C4-2B (cell line): ENCODE data around the gene KRTAP20-4.

Source experiments
- H3K27ac ChIP-seq: fragments of 450-650 bp; 2 replicates; pipeline ENCODE4 v1.5.1; 2017
- ZFX ChIP-seq: fragments of 450-650 bp; IDR thresholded peaks from 2 replicates; pipeline ENCODE4 v1.6.1; 2017
- TF ChIP-seq, protein P1 (sequence below): fragments of 450-650 bp; conservative IDR thresholded peaks from 2 replicates; pipeline ENCODE4 v1.5.1; 2017; ENCODE audit warnings: mild to moderate bottlenecking

Gene KRTAP20-4

DNA sequence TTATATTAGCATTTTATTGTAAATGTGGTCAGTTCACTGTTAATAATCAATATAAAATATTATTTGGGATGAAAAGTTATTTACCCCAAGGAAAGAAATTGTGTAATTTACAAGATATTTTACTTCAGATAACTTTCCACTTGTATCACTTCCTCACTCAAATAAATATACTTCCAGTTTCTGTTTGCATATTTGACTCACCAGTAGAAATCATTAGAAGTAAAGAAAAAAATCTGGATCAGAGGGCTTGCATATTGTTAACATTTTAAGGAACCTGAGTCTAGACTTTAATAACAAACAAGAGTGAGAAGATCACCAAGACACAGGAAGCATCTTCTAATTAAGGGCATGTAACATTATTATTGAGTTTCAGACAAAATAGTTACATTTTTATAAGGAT lies 347 bp upstream of the KRTAP20-4 start:
- no peak overlapping the region for H3K27ac ChIP-seq

DNA sequence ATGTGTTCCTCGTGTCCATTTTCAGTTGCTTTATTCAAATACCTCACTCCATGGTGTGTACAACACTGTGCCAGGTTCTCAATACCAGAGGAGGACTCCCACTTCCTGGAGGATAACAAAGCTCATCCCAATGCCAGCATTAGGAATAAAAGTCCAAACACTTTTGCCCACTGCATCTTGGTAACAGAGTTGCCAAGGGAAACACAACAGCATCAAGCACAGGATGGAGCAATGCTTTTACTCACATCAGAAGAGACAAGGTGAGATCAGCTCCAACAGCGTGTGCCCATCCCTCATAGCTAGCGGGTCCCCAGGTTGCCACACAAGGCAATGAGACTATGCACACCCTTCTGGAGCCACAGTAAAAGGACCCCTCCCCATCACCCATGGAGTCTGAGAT lies 2.9 kb downstream of the KRTAP20-4 start:
- TF ChIP-seq ZFX = no peak
- TF ChIP-seq, protein P1, sequence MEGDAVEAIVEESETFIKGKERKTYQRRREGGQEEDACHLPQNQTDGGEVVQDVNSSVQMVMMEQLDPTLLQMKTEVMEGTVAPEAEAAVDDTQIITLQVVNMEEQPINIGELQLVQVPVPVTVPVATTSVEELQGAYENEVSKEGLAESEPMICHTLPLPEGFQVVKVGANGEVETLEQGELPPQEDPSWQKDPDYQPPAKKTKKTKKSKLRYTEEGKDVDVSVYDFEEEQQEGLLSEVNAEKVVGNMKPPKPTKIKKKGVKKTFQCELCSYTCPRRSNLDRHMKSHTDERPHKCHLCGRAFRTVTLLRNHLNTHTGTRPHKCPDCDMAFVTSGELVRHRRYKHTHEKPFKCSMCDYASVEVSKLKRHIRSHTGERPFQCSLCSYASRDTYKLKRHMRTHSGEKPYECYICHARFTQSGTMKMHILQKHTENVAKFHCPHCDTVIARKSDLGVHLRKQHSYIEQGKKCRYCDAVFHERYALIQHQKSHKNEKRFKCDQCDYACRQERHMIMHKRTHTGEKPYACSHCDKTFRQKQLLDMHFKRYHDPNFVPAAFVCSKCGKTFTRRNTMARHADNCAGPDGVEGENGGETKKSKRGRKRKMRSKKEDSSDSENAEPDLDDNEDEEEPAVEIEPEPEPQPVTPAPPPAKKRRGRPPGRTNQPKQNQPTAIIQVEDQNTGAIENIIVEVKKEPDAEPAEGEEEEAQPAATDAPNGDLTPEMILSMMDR = no peak
- H3K27ac ChIP-seq = no peak overlapping the region

More for the DNA sequence above, 347 bp upstream of the KRTAP20-4 start:
- TF ChIP-seq, protein P1 = no peak
- no peak for TF ChIP-seq ZFX

DNA sequence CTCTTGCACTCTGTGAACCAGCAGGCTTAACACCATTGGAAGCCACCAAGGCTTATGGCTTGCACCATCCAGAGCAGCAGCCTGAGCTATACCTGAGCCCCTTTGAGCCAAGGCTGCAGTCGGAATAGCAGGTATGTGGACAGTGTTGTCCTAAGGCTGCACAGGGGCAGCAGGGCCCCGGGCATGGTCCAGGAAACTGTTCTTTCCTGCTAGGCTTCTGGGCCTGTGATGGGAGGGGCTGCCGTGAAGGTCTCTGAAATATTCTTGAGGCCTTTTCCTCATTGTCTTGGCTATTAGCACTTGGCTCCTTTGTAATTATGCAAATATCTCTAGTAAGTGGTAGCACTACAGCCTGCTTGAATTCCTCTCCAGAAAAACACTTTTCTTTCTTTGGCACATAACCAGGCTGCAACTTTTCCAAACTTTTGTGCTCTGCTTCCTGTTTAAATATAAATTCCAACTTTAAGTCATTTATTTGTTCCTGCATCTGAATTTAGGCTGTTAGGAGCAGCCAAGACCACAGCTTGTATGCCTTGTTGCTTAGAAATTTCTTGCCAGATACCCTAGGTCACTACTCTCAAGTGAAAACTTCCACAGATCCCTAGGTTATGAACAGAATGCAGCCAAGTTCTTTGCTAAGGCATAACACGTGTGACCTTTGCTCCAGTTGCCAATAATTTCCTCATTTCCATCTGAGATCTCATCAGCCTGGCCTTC lies 5.2 kb downstream of the KRTAP20-4 start:
- TF ChIP-seq ZFX = no peak
- TF ChIP-seq, protein P1 = no peak
- no peak overlapping the region for H3K27ac ChIP-seq

DNA sequence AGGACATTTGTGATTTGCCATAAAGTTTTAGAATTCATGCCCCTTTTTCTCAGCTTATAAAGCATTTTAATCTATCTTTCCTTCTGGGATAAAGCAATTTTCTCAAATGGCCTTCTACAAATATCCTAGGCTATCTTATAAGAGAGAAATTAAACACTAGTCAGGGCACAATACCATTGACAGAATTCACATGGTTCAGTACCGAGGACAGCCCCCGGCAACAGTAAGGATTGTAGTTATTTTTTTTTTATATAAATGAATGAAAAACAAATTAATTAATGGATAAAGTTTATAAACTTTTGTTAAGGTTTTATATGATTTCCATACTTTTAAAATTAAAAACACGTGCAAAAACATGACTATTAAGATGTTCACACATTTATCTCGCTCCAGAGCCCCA lies 7.7 kb downstream of the KRTAP20-4 start:
- no peak overlapping the region for H3K27ac ChIP-seq
- TF ChIP-seq, protein P1 = no peak
- no peak for TF ChIP-seq ZFX

DNA sequence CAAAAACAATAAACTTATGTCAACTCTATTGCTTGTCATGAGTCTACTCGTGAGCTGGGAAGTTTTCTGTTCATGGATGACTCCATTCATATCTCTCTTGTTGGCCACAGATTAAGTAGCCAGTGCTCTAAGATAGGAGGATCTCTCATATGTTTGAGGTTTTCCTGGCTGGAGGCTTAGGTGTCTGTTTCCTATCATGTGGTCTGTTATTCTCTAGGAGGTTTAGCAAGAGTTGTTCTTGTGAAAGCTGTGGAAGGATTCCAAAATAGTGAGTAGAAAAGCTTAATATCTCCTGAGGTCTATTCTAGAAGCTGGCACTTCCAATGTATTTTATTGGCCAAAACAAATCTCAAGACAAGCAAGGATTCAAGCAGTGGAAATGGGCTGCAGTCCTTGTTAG lies 8.8 kb downstream of the KRTAP20-4 start:
- H3K27ac ChIP-seq = no peak overlapping the region
- TF ChIP-seq ZFX = no peak
- TF ChIP-seq, protein P1 = no peak

DNA sequence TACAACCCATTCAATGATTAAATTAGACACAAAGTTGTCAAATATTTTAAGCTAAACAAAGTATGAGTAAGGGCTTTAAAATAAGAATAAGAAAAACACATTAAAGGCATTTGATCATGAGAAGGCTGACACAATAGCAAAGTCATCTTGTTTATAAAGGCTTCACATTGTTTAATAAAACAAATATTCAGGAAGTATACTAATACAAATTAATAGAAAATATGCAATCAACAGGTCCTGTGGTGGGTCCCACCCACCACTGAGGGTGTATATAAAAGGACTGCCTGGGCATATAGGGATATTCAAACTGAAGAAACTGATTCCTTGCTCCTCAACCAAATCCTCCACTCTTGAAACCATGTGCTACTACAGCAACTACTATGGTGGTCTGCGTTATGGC lies 14.5 kb downstream of the KRTAP20-4 start, which contains the start of gene KRTAP20-2:
KRTAP20-2 (plus strand) TSS at position 301 of the 400 bp plus-strand sequence; CDS start at position 359, 58 bp downstream.
- TF ChIP-seq ZFX = no peak
- TF ChIP-seq, protein P1 = no peak
- H3K27ac ChIP-seq = no peak within 1 kb of the TSS

DNA sequence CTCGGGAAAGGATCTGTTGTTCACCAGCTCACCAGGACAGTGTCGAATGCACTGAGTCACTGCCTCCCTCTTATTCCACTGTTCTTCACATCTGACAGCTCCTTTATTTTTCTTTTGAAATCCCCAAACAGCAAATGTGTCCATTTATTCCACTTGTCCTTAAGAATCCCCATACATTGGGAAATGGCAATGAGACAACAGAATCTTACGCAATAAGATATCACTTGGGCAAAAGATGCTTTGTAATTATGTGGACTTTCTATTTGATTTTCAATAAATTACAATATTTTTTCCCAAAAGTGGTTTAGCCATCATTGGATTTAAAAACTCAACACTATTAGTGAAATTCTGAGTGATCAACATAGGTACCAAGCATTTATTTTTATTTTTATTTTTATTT lies 18.3 kb downstream of the KRTAP20-4 start:
- H3K27ac ChIP-seq = no peak overlapping the region
- TF ChIP-seq, protein P1 = no peak
- no peak for TF ChIP-seq ZFX
